ENCODE results near the gene ZNF48.
A peak's percentile ranks its signal among the peaks of the same experiment; 100 is the strongest.

The ZNF48 gene

DNA sequence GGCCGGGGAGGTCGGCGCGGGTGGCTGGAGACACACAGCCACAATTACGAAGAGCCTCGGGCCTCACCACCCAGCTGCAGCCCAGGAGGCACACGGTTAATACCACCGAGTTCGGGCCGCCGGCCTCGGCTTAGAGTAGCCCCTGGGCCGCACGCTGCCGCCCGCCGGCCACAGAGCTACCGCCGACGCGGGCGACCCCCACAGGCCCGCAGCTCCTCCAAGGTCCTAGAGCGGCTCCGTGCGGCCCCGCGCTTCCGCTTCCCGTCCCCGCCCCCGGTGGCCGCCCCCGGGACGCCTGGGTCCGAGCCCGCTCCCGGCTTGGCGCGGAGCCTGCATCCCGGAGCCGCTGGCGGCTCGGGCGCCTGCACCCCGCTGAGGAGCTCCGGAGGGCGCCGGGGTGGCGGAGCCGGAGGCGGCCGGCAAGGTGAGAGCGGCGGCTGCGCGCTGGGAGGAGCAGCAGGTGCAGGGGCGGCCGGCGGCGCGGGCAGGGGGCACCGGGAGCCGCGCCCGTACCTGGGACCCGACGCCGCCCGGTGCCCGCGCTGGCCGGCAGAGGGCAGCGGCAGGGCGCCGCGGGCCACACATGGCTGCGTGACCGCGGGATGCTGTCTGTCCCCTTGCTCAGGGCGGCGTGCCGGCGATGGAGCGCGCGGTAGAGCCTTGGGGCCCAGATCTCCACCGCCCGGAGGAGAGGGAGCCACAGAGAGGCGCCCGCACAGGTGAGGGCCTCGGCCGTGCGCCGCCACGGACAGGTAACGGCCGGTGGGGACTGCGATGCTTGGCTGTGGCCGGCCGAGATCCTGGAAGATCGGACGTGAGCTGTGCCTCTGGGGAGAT lies at the start of gene ZNF48:
Gene ZNF48 (plus strand): TSS at position 266 of the 837 bp plus-strand sequence. CDS start 375 bp downstream, at position 641.
- peaks cover 20% of the 10 kb centered on the region for H3K36me3 ChIP-seq (ENCODE audit: insufficient read depth, low read length)
- H3K9ac ChIP-seq (ENCODE audit: low read length) = peak within 1 kb of the TSS; percentile 50
- H3K4me1 ChIP-seq (ENCODE audit: insufficient read depth, low read length) = peaks cover 41% of the 10 kb centered on the region
- peak within 1 kb of the TSS; percentile 76 to 99 for H3K4me3 ChIP-seq (ENCODE audit: low read depth in 1 of 2, low read length in 2 of 2)
- H3K27me3 ChIP-seq (ENCODE audit: control insufficient read depth in 1 of 2, insufficient read depth in 2 of 2, low read length in 2 of 2) = no peaks in the 10 kb centered on the region
- H3K9me3 ChIP-seq (ENCODE audit: low read length) = no peaks in the 10 kb centered on the region
- H3K27ac ChIP-seq (ENCODE audit: low read depth, low read length) = peak within 1 kb of the TSS; percentile 95

GRCh38 chr16:30346286-30346685 lies 48.9 kb upstream of the ZNF48 start:
- no peak overlapping the region for H3K27ac ChIP-seq (ENCODE audit: low read depth, low read length)

DNA sequence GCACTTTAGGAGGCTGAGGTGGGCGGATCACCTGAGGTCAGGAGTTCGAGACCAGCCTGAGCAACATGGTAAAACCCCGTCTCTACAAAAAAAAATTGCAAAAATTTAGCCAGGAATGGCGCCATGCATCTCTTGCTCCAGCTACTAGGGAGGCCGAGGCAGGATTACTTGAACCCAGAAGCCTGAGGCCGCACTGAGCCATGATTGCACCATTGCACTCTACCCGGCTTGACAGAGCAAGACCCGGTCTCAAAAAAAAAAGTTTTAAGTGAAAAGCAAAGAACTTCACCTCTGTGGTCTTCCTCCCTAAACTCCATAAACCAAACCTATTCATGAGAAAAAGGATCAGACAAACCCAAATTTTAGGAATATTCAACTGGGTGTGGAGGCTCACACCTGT lies 47.1 kb upstream of the ZNF48 start:
- Histone ChIP-seq H3K4me1 (ENCODE audit: insufficient read depth, low read length) (peaks cover 19% of the 10 kb centered on the region), H3K9me3 (ENCODE audit: low read length) (no peaks in the 10 kb centered on the region), H3K9ac (ENCODE audit: low read length) (no peak overlapping the region), H3K4me3 (ENCODE audit: low read depth in 1 of 2, low read length in 2 of 2) (no peak overlapping the region), H3K27ac (ENCODE audit: low read depth, low read length) (no peak overlapping the region), H3K36me3 (ENCODE audit: insufficient read depth, low read length) (peaks cover 25% of the 10 kb centered on the region), H3K27me3 (ENCODE audit: control insufficient read depth in 1 of 2, insufficient read depth in 2 of 2, low read length in 2 of 2) (no peaks in the 10 kb centered on the region)

More at GRCh38 chr16:30346286-30346685, 48.9 kb upstream of the ZNF48 start:
- Histone ChIP-seq H3K9ac (ENCODE audit: low read length) (no peak overlapping the region), H3K9me3 (ENCODE audit: low read length) (no peaks in the 10 kb centered on the region), H3K36me3 (ENCODE audit: insufficient read depth, low read length) (peaks cover 9% of the 10 kb centered on the region), H3K4me1 (ENCODE audit: insufficient read depth, low read length) (peaks cover under 1% of the 10 kb centered on the region), H3K27me3 (ENCODE audit: control insufficient read depth in 1 of 2, insufficient read depth in 2 of 2, low read length in 2 of 2) (no peaks in the 10 kb centered on the region), H3K4me3 (ENCODE audit: low read depth in 1 of 2, low read length in 2 of 2) (no peak overlapping the region)

GRCh38 chr16:30348929-30349328 lies 46.3 kb upstream of the ZNF48 start:
- Histone ChIP-seq H3K9ac (ENCODE audit: low read length) (no peak overlapping the region), H3K36me3 (ENCODE audit: insufficient read depth, low read length) (peaks cover 30% of the 10 kb centered on the region), H3K4me1 (ENCODE audit: insufficient read depth, low read length) (peaks cover 26% of the 10 kb centered on the region), H3K9me3 (ENCODE audit: low read length) (no peaks in the 10 kb centered on the region), H3K27ac (ENCODE audit: low read depth, low read length) (no peak overlapping the region), H3K4me3 (ENCODE audit: low read depth in 1 of 2, low read length in 2 of 2) (no peak overlapping the region), H3K27me3 (ENCODE audit: control insufficient read depth in 1 of 2, insufficient read depth in 2 of 2, low read length in 2 of 2) (no peaks in the 10 kb centered on the region)

DNA sequence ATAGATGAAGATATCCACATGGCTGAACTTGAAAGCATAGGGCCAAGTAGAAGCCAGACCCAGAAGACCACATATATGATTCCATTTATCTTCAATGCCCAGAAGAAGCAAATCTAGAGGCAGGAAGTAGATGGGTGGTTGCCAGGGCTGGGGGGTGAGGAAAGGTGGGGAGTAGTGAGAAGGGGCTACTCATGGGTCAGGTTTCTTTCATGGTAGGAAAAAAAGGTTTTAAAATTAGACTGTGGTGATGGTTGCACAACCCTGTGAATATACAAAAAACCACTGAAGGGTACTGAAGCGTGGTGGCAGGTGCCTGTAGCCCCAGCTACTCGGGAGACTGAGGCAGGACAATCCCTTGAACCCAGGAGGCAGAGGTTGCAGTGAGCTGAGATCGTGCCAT lies 45.5 kb upstream of the ZNF48 start:
- Histone ChIP-seq H3K27ac (ENCODE audit: low read depth, low read length) (no peak overlapping the region), H3K4me3 (ENCODE audit: low read depth in 1 of 2, low read length in 2 of 2) (no peak overlapping the region), H3K9me3 (ENCODE audit: low read length) (no peaks in the 10 kb centered on the region), H3K4me1 (ENCODE audit: insufficient read depth, low read length) (peaks cover 33% of the 10 kb centered on the region), H3K27me3 (ENCODE audit: control insufficient read depth in 1 of 2, insufficient read depth in 2 of 2, low read length in 2 of 2) (no peaks in the 10 kb centered on the region), H3K9ac (ENCODE audit: low read length) (no peak overlapping the region), H3K36me3 (ENCODE audit: insufficient read depth, low read length) (peaks cover 30% of the 10 kb centered on the region)

DNA sequence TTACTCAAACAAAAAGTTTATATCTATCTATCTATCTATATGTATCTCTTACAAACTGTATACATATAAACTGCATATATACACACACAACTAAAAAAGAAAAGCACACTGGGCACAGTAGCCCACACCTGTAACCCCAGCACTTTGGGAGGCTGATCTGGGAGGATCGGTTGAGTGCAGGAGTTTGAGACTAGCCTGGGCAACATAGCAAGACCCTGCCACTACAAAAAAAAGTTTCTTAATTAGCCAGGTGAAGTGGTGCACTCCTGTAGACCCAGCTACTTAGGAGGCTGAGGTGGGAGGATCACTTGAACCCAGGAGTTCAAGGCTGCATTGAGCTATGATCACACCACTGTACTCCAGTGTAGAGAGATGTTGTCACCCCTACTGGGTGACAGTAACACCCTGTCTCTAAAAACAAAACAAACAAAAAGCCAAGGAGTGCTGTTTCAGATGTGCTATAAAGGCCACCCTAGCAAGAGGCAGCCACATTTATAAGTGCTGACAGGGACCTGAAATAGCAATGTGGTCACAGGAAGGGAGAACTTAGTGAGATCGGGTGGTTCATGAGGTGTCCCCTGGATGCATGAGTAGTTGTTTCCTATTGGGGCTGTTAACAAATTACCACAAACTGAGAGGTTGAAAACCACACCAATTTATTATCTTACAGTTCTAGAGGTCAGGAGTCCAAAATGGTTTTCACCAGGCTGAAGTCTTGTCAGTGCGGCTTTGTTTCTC lies 44.9 kb upstream of the ZNF48 start:
- no peaks in the 10 kb centered on the region for H3K9me3 ChIP-seq (ENCODE audit: low read length)
- peaks cover 30% of the 10 kb centered on the region for H3K36me3 ChIP-seq (ENCODE audit: insufficient read depth, low read length)
- H3K4me1 ChIP-seq (ENCODE audit: insufficient read depth, low read length) = peaks cover 33% of the 10 kb centered on the region
- no peak overlapping the region for H3K4me3 ChIP-seq (ENCODE audit: low read depth in 1 of 2, low read length in 2 of 2)
- H3K9ac ChIP-seq (ENCODE audit: low read length) = no peak overlapping the region
- H3K27me3 ChIP-seq (ENCODE audit: control insufficient read depth in 1 of 2, insufficient read depth in 2 of 2, low read length in 2 of 2) = no peaks in the 10 kb centered on the region
- no peak overlapping the region for H3K27ac ChIP-seq (ENCODE audit: low read depth, low read length)

DNA sequence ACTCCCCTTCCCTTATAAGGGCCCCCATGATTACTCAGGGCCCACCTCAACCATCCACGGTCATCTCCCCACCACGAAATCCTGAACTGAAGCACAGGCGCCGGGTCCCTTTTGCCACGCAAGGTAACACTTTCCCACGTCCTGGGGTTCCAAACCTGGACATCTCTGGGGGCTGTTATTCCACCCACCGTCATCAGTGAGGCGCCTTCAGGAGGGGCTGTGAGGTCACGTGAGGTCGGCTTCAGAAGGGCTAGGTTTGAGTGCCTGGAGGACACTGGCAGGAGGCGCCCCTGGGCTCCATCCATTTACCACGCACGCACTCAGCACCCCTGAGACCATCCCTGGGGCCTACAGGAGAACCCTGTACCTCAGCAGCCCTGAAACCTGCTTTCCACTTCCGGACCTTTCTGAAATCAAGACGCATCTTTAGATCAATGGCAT lies 44.2 kb upstream of the ZNF48 start:
- H3K9ac ChIP-seq (ENCODE audit: low read length) = no peak overlapping the region
- H3K9me3 ChIP-seq (ENCODE audit: low read length) = no peaks in the 10 kb centered on the region
- H3K27ac ChIP-seq (ENCODE audit: low read depth, low read length) = no peak overlapping the region
- H3K36me3 ChIP-seq (ENCODE audit: insufficient read depth, low read length) = peaks cover 30% of the 10 kb centered on the region
- H3K4me1 ChIP-seq (ENCODE audit: insufficient read depth, low read length) = peaks cover 38% of the 10 kb centered on the region
- no peak overlapping the region for H3K4me3 ChIP-seq (ENCODE audit: low read depth in 1 of 2, low read length in 2 of 2)
- no peaks in the 10 kb centered on the region for H3K27me3 ChIP-seq (ENCODE audit: control insufficient read depth in 1 of 2, insufficient read depth in 2 of 2, low read length in 2 of 2)

- Histone ChIP-seq H3K9ac (ENCODE audit: low read length) (peak overlapping the region; percentile 49), H3K4me3 (ENCODE audit: low read depth in 1 of 2, low read length in 2 of 2) (no peak overlapping the region), H3K27ac (ENCODE audit: low read depth, low read length) (peak overlapping the region; percentile 82), H3K27me3 (ENCODE audit: control insufficient read depth in 1 of 2, insufficient read depth in 2 of 2, low read length in 2 of 2) (no peaks in the 10 kb centered on the region), H3K4me1 (ENCODE audit: insufficient read depth, low read length) (peaks cover 46% of the 10 kb centered on the region), H3K9me3 (ENCODE audit: low read length) (no peaks in the 10 kb centered on the region), H3K36me3 (ENCODE audit: insufficient read depth, low read length) (peaks cover 32% of the 10 kb centered on the region)
Measured at GRCh38 chr16:30351586-30352419, 43.4 kb upstream of the ZNF48 start.

DNA sequence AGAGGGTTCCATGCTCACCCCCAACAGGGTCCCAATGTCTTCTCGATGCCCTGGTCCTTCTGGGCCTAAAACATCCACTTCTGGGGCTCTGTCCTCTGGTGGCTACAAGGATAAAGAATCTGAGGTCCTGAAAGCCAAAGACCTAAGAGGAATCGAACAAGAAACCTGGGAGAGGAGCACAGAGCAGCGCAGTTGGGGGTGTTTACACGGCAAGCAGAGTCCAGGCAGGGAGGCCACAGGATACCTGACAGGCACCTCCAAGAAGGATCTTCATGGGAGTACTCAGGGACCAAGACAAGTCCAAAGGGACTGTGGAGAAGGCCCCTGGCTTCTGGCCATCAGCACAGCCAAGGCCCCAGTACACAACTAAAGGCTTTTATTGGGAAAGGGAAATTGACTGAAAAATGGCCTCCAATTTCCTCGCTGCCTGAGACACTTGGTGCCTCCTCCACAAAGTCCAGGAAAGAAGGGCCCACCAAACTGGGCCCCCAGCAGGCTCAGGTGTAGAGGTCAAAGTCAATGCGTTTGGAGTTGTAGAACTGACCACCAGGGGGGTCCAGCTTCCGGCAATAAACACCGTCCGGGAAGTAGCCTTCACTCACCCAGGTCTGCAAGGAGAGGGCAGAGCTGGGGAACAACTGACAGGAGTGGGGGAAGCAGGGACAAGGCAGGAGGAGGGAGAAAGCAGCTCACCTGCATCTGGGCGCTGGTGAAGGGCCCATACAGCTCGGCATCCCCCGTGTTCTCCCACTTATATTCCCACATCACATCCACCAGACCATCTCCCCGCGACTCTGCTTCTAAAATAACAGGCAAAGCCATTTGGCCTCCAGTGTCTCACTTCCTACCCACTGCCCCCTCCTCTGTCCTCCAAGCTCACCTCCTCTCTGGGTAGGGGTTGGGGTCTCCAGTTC lies 42.5 kb upstream of the ZNF48 start:
- Histone ChIP-seq H3K9ac (ENCODE audit: low read length) (peak overlapping the region; percentile 49), H3K9me3 (ENCODE audit: low read length) (no peaks in the 10 kb centered on the region), H3K4me1 (ENCODE audit: insufficient read depth, low read length) (peaks cover 48% of the 10 kb centered on the region), H3K27ac (ENCODE audit: low read depth, low read length) (peak overlapping the region; percentile 82), H3K27me3 (ENCODE audit: control insufficient read depth in 1 of 2, insufficient read depth in 2 of 2, low read length in 2 of 2) (no peaks in the 10 kb centered on the region), H3K36me3 (ENCODE audit: insufficient read depth, low read length) (peaks cover 41% of the 10 kb centered on the region), H3K4me3 (ENCODE audit: low read depth in 1 of 2, low read length in 2 of 2) (no peak overlapping the region)

DNA sequence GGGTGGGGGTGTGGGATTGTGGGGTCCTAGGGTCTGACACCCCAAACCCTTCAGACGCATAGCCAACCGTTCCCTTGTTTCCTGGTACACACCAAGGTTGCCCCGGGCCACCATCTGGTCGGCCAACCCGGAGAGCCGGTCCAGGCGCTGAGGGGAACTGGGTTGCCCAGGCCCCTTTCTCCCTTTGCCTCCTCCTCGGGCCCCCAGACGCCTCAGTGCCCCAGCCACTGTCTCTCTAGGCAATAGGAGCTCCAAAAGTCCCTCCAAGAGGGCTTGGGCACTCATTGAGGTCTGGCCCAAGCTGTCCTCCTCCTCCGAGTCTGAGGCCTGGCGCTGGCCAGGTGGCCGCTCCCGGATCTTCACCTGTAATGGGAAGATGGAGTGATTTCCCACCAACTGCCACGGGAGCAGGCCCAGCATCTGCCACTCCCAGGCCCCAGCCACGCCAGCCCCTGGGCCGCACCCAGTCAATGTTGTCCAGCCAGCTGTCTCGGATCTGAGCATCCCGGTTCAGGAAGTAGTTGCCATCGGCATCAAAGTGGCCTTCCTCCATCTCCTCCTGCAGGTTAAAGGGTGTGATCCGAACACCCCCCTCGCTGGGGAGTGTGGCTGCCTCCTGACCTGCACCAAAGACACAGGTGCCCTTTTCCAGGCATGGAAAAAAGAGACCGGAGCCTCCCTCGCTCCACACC lies 41.6 kb upstream of the ZNF48 start:
- H3K27ac ChIP-seq (ENCODE audit: low read depth, low read length) = peak overlapping the region; percentile 93
- H3K27me3 ChIP-seq (ENCODE audit: control insufficient read depth in 1 of 2, insufficient read depth in 2 of 2, low read length in 2 of 2) = no peaks in the 10 kb centered on the region
- peak overlapping the region; percentile 83 to 97 for H3K4me3 ChIP-seq (ENCODE audit: low read depth in 1 of 2, low read length in 2 of 2)
- peaks cover 48% of the 10 kb centered on the region for H3K4me1 ChIP-seq (ENCODE audit: insufficient read depth, low read length)
- H3K9me3 ChIP-seq (ENCODE audit: low read length) = no peaks in the 10 kb centered on the region
- peak overlapping the region; percentile 99 for H3K9ac ChIP-seq (ENCODE audit: low read length)
- H3K36me3 ChIP-seq (ENCODE audit: insufficient read depth, low read length) = peaks cover 50% of the 10 kb centered on the region

Data from muscle layer of colon (tissue), 2 donors.